ENCODE measurements around the gene ABCA8. TPM values are rescaled to one million over a fixed set of nuclear protein-coding genes. Genes with fewer than 3 reads are reported as not detected.

The ABCA8 gene
- total and polyA plus RNA-seq, 4 donors = 9.7 to 146 (median 52.2) TPM

DNA sequence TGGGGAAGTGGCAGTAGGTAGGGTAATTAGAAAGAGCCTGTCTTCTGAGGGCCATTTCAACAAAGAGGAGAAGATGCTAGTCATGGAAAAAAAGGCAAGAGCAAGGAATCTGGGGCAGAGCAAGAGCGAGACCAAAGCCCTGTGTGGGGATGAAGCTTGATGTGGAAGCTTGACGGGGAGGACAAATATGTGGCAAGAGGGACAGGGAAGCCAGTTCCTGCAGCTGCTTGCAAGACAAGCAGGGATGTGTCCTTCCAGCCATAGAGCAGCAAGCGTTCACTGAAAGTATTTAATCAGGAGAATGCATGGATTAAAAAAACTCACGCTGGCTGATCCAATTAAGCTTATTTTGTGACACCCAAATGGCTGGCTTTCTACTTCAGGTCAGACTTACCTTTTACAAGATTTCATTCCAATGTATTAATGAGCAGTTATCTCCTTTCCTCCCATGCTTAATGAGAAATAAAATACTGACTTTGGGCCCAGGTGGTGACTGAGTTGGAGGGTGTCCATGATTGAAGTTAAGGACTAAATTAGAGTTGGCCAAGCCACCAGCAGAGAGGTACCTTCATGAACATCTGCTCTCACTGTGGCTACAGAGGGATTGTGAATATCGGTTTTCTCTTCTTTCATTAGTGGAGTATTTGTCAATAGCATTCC is 76.8 kb downstream of the ABCA8 start:
- no peak for DNase-seq (ENCODE audit: low read depth in 4 of 6, low spot score in 6 of 6)
- Histone ChIP-seq H3K27me3 (ENCODE audit: control insufficient read depth, insufficient read depth, low read length) (no peaks in the 10 kb centered on the region), H3K36me3 (ENCODE audit: control insufficient read depth, insufficient read depth, low read length) (peaks cover 3% of the 10 kb centered on the region), H3K4me3 (ENCODE audit: low read depth, low read length) (no peak overlapping the region), H3K27ac (ENCODE audit: low read depth, low read length) (no peak overlapping the region), H3K9me3 (ENCODE audit: control insufficient read depth, insufficient read depth, low read length) (peaks cover 9% of the 10 kb centered on the region), H3K4me1 (ENCODE audit: control insufficient read depth, insufficient read depth, low read length) (no peaks in the 10 kb centered on the region)
- 100% methylated on average over 3 of the region's 5 CpGs for WGBS (ENCODE audit: insufficient coverage)

DNA sequence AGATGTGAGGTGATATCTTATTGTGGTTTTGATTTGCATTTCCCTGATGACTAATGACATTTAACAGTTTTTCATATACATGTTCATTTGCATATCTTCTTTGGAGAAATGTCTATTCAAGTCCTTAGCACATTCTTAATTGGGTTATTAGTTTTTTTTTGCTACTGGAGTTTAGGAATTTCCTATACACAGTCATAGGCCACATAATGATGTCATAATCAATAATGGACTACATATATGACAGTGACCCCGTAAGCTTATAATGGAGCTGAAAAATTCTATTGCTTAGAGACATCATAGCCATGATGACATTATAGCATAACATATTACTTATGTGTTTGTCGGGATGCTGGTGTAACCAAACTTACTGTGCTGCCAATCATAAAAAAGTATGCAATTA is 83.7 kb downstream of the ABCA8 start:
- H3K9me3 ChIP-seq (ENCODE audit: control insufficient read depth, insufficient read depth, low read length) = peaks cover 1% of the 10 kb centered on the region
- WGBS (ENCODE audit: insufficient coverage) = no CpG with 5 or more reads among the region's 2 CpGs

DNA sequence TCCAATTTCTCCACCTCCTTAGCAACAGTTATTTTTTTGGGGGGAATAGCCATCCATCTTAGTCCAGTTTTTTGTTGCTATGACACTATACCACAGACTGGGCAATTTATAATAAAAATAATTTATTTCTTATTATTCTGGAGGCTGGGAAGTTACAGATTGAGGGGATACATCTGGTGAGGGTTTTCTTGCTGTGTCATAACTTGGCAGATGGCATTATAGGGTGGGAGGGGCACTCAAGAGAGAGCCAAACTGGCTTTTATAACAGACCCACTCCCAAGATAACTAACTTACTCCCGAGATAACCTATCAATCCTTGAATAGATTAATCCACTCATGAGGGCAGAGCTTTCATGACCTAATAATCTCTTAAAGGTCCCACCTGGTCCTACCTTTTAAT is 84.2 kb downstream of the ABCA8 start:
- H3K36me3 ChIP-seq (ENCODE audit: control insufficient read depth, insufficient read depth, low read length) = no peaks in the 10 kb centered on the region
- no CpG with 5 or more reads among the region's 1 CpG for WGBS (ENCODE audit: insufficient coverage)
- DNase-seq (ENCODE audit: low read depth in 4 of 6, low spot score in 6 of 6) = no peak
- H3K27ac ChIP-seq (ENCODE audit: low read depth, low read length) = no peak overlapping the region
- H3K27me3 ChIP-seq (ENCODE audit: control insufficient read depth, insufficient read depth, low read length) = no peaks in the 10 kb centered on the region
- no peaks in the 10 kb centered on the region for H3K4me1 ChIP-seq (ENCODE audit: control insufficient read depth, insufficient read depth, low read length)
- no peak overlapping the region for H3K4me3 ChIP-seq (ENCODE audit: low read depth, low read length)
- H3K9me3 ChIP-seq (ENCODE audit: control insufficient read depth, insufficient read depth, low read length) = peaks cover 1% of the 10 kb centered on the region

More for the DNA sequence above, 83.7 kb downstream of the ABCA8 start:
- no peak overlapping the region for H3K27ac ChIP-seq (ENCODE audit: low read depth, low read length)
- H3K4me3 ChIP-seq (ENCODE audit: low read depth, low read length) = no peak overlapping the region
- H3K36me3 ChIP-seq (ENCODE audit: control insufficient read depth, insufficient read depth, low read length) = no peaks in the 10 kb centered on the region
- no peaks in the 10 kb centered on the region for H3K27me3 ChIP-seq (ENCODE audit: control insufficient read depth, insufficient read depth, low read length)
- no peak for DNase-seq (ENCODE audit: low read depth in 4 of 6, low spot score in 6 of 6)
- no peaks in the 10 kb centered on the region for H3K4me1 ChIP-seq (ENCODE audit: control insufficient read depth, insufficient read depth, low read length)

DNA sequence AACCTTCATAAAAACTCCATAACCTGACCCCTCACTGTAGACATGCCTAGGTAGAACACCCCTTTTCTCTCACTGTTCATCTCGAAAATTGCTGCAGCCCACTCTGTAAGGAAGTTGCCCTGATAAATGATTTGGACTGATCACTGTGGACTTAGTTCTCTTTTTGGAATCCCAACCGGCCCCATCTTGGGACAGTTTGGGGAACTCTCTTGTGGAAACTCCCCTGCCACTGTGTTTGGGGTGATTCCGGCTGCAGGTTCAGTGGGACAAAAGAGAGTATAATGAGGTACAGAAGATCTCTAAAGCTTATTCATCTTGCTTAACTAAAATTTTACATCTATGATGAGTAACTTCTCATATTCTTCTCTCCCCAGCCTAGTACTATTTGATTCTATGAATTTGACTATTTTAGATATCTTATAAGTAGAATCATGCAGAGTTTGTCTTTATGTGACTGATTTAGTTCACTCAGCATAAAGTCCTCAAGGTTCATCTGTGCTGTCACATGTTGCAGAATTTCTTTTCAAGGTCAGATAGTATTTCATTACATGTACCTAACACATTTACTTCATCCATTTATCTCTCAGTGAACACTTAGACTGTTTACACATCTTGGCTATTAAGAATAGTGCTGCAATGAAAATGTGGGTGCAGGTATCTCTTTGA is 84.9 kb downstream of the ABCA8 start:
- 100% methylated on average over 1 of the region's 3 CpGs for WGBS (ENCODE audit: insufficient coverage)
- Histone ChIP-seq H3K4me3 (ENCODE audit: low read depth, low read length) (no peak overlapping the region), H3K4me1 (ENCODE audit: control insufficient read depth, insufficient read depth, low read length) (no peaks in the 10 kb centered on the region), H3K36me3 (ENCODE audit: control insufficient read depth, insufficient read depth, low read length) (no peaks in the 10 kb centered on the region), H3K9me3 (ENCODE audit: control insufficient read depth, insufficient read depth, low read length) (peaks cover 1% of the 10 kb centered on the region), H3K27me3 (ENCODE audit: control insufficient read depth, insufficient read depth, low read length) (no peaks in the 10 kb centered on the region), H3K27ac (ENCODE audit: low read depth, low read length) (no peak overlapping the region)
- DNase-seq (ENCODE audit: low read depth in 4 of 6, low spot score in 6 of 6) = no peak

- 40% methylated on average over 3 of the region's 3 CpGs for WGBS (ENCODE audit: insufficient coverage)
- peak in 2 of 6 donors; percentile 28 to 37 for DNase-seq (ENCODE audit: low read depth in 4 of 6, low spot score in 6 of 6)
- Histone ChIP-seq H3K4me1 (ENCODE audit: control insufficient read depth, insufficient read depth, low read length) (no peaks in the 10 kb centered on the region), H3K27ac (ENCODE audit: low read depth, low read length) (no peak overlapping the region), H3K9me3 (ENCODE audit: control insufficient read depth, insufficient read depth, low read length) (peaks cover 1% of the 10 kb centered on the region), H3K27me3 (ENCODE audit: control insufficient read depth, insufficient read depth, low read length) (no peaks in the 10 kb centered on the region), H3K36me3 (ENCODE audit: control insufficient read depth, insufficient read depth, low read length) (no peaks in the 10 kb centered on the region), H3K4me3 (ENCODE audit: low read depth, low read length) (no peak overlapping the region)
These were observed 86.5 kb downstream of the ABCA8 start for GRCh38 chr17:68868708-68869107.

- Histone ChIP-seq H3K27ac (ENCODE audit: low read depth, low read length) (no peak overlapping the region), H3K9me3 (ENCODE audit: control insufficient read depth, insufficient read depth, low read length) (no peaks in the 10 kb centered on the region), H3K36me3 (ENCODE audit: control insufficient read depth, insufficient read depth, low read length) (no peaks in the 10 kb centered on the region), H3K4me3 (ENCODE audit: low read depth, low read length) (no peak overlapping the region), H3K4me1 (ENCODE audit: control insufficient read depth, insufficient read depth, low read length) (no peaks in the 10 kb centered on the region), H3K27me3 (ENCODE audit: control insufficient read depth, insufficient read depth, low read length) (no peaks in the 10 kb centered on the region)
- no CpG with 5 or more reads among the region's 7 CpGs for WGBS (ENCODE audit: insufficient coverage)
- no peak for DNase-seq (ENCODE audit: low read depth in 4 of 6, low spot score in 6 of 6)
These were observed 87.3 kb downstream of the ABCA8 start for GRCh38 chr17:68867759-68868516.

GRCh38 chr17:68865584-68865983 is 89.6 kb downstream of the ABCA8 start:
- no peaks in the 10 kb centered on the region for H3K36me3 ChIP-seq (ENCODE audit: control insufficient read depth, insufficient read depth, low read length)
- WGBS (ENCODE audit: insufficient coverage) = no CpG with 5 or more reads among the region's 2 CpGs
- H3K4me1 ChIP-seq (ENCODE audit: control insufficient read depth, insufficient read depth, low read length) = no peaks in the 10 kb centered on the region
- no peak overlapping the region for H3K4me3 ChIP-seq (ENCODE audit: low read depth, low read length)
- H3K27ac ChIP-seq (ENCODE audit: low read depth, low read length) = no peak overlapping the region
- H3K27me3 ChIP-seq (ENCODE audit: control insufficient read depth, insufficient read depth, low read length) = no peaks in the 10 kb centered on the region
- H3K9me3 ChIP-seq (ENCODE audit: control insufficient read depth, insufficient read depth, low read length) = no peaks in the 10 kb centered on the region
- no peak for DNase-seq (ENCODE audit: low read depth in 4 of 6, low spot score in 6 of 6)

DNA sequence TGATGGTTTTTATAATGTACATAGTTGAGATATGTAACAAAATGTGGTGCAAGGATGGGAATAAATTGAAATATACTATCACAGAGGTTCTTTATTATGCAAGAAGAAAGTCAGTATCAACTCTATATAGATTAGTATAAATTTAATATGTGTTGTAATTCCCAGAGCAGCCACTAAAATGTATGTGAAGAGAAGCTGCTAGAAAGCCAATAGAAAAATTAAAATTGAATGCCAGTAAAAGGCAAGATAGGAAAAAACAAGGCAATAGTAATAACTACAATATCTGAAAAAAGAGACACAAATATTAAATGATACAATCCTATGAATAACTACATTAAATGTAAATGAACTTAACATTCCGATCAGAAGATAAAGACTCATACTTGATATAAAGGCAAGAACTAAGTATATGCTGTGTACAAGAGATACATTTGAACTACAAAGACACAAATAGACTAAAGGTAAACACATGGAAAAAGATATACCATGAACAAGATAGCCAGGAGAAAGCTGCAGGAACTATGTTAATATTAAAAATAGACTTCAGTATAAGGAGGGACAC is 92.0 kb downstream of the ABCA8 start:
- H3K36me3 ChIP-seq (ENCODE audit: control insufficient read depth, insufficient read depth, low read length) = no peaks in the 10 kb centered on the region
- H3K4me3 ChIP-seq (ENCODE audit: low read depth, low read length) = no peak overlapping the region
- DNase-seq (ENCODE audit: low read depth in 4 of 6, low spot score in 6 of 6) = no peak
- no peaks in the 10 kb centered on the region for H3K27me3 ChIP-seq (ENCODE audit: control insufficient read depth, insufficient read depth, low read length)
- H3K27ac ChIP-seq (ENCODE audit: low read depth, low read length) = no peak overlapping the region
- peaks cover 2% of the 10 kb centered on the region for H3K9me3 ChIP-seq (ENCODE audit: control insufficient read depth, insufficient read depth, low read length)
- no peaks in the 10 kb centered on the region for H3K4me1 ChIP-seq (ENCODE audit: control insufficient read depth, insufficient read depth, low read length)
- WGBS (ENCODE audit: insufficient coverage) = no CpG with 5 or more reads among the region's 1 CpG

GRCh38 chr17:68861602-68862001 is 93.6 kb downstream of the ABCA8 start:
- Histone ChIP-seq H3K4me1 (ENCODE audit: control insufficient read depth, insufficient read depth, low read length) (no peaks in the 10 kb centered on the region), H3K36me3 (ENCODE audit: control insufficient read depth, insufficient read depth, low read length) (no peaks in the 10 kb centered on the region), H3K4me3 (ENCODE audit: low read depth, low read length) (no peak overlapping the region), H3K27me3 (ENCODE audit: control insufficient read depth, insufficient read depth, low read length) (no peaks in the 10 kb centered on the region), H3K27ac (ENCODE audit: low read depth, low read length) (no peak overlapping the region), H3K9me3 (ENCODE audit: control insufficient read depth, insufficient read depth, low read length) (peaks cover 2% of the 10 kb centered on the region)
- WGBS (ENCODE audit: insufficient coverage) = no CpG with 5 or more reads among the region's 1 CpG
- peak in 1 of 6 donors; percentile 4 for DNase-seq (ENCODE audit: low read depth in 4 of 6, low spot score in 6 of 6)
